HG03575 (cell line): ENCODE data around the gene PRDM15.
"Not testable (repeated sequence)": the region's sequence is repeated elsewhere in the genome, so short reads cannot be mapped to it uniquely, and the experiment has no call there.

Experiments
- ATAC-seq: cut with Tn5 transposase; IDR thresholded peaks from one replicate; pipeline ENCODE4 v1.9.1; 2021; ENCODE audit not compliant: unreplicated experiment, insufficient number of reproducible peaks, low FRiP score; ENCODE audit errors: extremely low read depth

The PRDM15 gene

DNA sequence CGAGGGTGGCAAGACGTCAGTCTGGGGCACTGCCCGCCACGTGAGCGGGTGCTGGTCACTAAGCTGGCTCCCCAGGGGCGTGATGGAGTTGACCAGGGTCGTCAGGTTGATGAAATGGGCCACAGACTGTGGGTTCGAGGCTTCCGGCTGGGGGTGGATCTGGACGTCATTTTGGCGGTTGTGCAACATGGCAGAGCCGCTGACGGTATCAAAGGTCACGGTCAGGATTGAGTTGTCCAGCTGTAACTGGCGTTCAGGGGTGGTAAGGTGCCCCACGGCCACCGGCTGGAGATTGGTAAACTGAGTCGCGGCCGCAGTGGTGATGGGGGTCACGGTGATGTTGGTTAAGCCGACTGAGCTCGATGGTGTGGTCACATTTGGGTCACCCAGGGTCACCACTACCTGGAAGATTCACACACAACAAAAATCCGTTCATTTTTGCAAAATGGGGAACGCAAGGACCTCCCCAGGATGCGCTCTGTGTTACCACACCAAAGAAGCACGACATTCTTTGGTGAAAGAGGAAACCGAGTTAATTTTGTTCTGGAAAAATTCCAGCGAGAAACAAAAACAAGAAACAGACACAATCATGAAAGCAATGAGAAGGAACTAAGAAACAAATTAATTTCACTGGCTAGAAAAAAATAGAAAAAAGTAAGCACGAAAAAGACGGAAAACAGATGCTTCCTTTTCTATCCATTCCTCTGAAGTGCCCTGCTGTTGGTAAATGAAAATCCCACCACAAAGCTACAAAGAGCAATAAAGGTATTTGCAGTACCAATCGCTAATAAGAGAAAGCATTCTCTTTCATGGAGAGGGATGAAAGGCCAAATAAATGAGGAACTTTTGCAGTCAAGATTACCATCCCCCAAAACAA is 77.6 kb downstream of the PRDM15 start:
- no peak for ATAC-seq

DNA sequence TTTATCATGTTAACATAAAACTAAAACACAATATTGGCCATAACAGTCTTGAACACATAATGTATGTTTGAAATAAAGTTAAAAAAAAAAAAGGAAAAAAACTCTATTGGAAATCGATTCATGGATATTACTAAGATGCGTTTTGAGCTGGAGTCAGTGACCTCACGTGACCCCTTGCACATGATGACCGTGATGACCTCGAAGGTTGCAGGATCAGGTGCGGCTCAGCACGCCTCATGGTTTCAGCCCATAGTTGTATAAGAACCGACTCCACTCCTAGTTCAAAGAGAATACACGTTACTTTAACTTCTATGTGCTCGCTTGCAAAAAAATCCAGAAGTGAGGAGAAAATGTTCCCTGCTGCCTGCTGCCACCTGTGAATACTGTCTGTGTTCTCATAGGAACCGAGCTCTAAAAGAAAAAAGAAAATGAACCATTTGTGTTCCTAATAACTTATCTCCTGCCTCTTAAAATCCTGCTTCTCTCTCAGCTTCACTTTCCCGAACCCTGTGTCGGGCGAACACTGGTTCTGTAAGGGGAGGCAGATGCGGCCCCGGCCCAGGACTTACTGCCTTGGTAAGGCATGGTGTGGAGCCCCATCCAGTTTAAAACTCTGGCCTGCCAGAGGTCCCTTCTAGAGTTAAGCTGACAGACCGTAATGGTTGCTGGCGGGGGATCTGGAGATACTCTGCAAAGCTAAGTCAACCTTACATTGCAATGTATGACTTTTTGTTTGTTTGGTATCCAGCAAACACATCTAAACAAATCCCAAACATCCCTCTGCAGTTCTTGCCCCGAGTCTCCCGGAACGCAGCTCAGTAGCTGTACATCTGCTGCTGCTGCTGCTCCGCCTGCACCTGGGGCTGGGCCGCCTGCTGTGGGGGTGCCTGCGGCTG is 78.5 kb downstream of the PRDM15 start:
- no peak for ATAC-seq

DNA sequence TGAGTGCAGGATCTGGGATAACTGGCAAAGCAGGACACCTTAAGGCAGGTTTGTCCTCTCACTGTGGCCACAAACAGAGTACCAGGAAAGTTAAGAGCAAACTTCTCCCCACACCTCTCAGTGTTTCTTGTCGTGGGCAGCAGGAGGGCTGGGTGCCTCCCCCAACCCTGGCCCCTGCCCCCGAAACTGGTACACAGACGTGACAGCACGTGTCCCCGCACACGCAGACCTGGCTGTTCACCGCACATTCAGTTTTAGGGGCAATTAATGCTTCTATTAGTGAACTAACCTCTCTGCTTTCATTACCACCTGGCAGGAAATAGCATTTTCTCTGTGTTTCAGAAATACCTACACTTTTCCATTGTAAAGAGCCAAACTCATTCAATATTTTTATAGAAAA is 79.4 kb downstream of the PRDM15 start:
- ATAC-seq, result no peak

DNA sequence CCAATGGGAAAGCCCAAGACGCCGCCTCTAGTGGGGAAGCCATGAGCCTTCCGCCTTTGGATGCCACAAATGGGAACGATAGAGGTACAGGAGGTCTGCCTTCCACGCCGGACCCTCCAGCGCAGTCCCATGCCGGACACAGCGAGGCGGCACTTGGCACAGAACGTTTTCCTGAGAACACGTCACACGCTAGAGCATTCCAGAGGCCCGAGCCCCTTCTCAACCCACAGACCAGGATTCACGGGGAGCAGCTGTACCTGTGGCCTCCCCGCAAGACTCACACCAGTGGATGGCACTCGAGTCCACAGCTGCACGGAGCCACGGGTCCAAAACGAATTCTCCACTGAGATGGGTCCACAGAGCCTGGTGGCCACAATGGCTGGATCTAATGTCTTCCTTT is 80.8 kb downstream of the PRDM15 start:
- ATAC-seq, result no peak

DNA sequence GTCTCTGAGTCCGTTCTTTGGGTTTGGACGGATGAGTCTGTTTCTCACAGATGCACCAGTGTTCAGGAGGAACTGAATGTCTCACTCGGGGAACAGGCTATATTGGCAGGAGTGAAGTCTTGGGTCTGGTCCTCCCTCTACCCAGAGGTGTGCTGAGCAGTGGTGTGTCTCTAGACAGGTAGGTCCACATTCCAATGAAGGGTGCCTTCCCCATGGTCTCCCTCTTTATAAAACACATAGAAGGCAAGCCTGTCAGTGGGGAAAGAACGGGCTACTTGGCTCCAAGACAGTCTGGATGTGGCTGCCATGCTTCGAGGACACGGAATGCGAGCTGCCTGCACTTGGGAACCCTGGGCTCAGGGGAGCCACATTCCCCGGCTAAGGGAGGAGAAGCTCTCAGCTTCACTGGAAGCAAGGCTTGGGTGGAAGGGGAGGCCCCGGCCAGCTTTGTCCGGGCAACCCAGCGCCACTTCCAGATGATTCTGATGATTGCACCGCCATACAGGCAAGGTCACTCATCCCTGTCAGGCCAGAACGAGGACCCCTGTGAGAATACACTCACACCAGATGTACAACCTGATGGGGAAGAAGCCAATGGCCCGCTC is 82.6 kb downstream of the PRDM15 start:
- no peak for ATAC-seq

DNA sequence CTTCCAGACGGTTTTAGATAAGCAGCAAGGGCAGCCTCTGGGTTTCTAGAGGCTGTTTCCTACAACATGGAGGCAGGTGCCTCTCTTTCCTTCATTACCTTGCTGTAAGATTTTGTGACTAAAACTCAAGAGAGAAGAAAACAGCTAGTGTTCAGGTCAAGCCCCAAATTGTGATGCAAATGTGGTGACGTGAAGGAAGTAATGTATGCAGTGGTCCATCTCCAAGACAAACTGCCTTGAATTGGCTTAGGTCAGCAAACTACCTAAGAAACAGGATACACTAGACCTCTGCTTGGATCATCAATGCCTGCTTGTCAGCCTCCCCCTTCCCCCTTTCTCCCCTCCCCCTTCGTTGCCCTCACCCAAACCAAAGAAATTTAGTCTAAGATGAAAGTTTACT is 83.4 kb downstream of the PRDM15 start:
- no peak for ATAC-seq

DNA sequence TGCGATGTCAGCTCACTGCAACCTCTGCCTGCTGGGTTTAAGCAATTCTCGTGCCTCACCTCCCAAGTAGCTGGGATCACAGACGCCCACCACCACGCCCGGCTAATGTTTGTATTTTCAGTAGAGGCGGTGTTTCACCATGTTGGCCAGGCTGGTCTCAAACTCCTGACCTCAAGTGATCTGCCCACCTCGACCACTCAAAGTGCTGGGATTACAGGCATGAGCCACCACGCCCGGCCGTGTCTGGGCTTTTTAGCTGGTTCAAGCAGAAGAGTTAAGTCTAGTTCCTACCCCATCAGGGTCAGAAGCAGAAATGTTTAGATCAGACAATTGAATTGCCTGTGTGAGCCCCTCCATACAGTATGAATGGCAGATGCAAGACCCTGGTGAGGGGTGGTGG is 84.5 kb downstream of the PRDM15 start:
- no peak for ATAC-seq

DNA sequence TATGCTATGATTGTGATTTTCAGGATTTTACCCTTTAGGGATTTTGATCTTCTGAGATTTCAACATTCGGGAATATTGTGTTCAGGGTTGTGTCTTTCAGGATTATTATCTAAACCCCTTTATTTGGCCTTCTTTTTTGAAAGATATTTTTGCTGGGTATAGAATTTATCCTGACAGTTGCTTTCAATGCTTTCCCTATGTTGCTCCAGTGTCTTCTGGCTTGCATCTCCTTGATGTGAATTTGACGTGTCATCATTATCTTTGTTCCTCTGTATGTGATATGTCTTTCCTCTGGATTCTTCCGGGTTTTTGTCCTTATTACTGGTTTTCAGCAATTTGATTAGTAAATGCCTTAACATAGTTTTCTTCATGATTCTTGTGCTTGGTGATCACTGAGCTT is 86.4 kb downstream of the PRDM15 start:
- ATAC-seq, result no peak

DNA sequence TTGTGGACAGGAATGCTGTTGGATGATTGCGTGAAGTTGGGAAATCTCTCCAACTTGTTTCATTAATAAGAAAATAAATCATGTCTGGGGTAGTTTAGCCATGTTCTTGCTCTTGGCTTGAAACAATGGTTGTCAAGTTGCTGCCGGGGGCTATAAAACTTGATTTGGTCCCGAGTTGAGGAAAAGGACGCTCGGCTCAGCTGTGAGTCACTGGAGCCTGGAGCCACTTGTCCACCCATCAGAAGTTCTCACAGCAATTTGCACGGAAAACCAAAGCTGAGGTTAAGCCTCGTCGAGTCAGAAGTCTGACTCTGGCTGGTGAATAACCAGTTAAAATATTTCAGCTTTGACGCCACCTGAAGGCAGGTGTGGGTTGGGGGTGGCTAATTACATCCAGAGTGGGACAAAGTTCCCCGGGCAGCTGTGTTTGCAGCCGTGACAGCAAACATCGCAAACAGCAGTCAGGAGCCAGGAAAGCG is 92.6 kb downstream of the PRDM15 start:
- no peak for ATAC-seq

DNA sequence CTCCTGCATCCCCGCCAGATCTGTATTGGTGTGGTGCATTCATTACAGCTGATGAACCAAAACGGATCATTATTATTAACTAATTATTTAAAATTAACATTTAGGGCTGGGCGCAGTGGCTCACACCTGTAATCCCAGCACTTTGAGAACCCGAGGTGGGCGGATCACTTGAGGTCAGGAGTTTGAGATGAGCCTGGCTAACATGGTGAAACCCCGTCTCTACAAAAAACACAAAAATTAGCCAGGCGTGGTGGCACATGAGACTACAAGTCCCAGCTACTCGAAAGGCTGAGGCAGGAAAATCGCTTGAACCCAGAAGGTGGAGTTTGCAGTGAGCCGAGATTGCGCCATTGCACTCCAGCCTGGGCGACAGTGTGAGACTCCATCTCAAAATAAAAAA is 93.9 kb downstream of the PRDM15 start:
- not testable (repeated sequence) for ATAC-seq

DNA sequence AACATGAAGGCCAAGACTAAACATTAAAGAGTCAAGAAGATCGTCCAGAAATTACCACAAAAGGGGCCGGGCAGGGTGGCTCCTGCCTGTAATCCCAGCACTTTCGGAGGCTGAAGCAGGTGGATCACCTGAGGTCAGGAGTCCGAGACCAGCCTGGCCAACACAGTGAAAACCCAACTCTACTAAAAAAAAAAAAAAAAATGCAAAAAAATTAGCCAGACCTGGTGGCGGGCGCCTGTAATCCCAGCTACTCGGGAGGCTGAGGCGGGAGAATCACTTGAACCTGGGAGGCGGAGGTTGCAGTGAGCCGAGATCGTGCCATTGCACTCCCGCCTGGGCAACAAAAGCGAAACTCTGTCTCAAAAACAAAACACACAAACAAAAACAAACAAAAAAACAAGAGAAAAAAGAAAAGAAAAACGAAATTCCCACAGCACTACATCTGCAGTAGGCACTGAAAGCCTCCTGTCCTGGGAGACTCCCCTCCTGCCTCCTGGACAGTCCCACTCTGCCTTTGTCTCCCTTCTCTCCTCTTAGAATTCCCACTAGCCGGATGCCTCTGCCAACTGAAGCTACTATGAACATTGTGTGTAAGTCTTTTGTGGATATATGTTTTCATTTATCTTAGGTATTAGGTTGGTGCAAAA is 94.6 kb downstream of the PRDM15 start:
- ATAC-seq, result no peak

DNA sequence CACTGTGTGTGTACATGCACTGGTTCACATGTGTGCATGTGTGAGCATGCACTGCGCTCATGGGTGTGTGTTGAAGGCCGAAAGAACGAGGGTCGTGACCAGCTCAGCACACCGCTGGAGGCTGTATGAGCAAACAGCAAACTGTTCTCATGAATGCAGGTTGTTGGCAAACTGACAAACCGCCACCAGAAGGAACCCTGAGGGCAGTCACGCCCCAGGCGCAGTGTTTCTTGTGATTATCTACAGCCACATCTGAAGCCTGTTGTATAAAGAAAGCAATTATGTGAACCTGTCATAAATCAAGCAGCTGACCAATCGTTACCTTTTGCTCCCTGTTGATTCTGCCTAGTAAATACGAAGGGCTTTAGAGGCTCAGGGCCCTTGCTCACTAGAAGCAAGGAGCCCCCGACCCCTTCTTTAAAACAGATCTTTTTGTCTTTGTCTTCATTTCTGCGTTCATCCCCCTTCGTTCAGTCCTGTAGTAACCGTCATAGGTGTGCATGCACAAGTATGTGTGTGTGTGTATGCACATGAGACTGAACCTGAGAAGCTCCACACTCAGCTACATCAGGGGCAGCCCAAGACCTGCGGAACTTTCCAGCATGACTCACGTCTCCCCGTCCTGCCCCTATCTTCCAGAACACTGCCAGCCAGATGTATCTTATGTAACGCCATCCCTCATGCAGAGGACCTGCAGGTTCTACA is 95.5 kb downstream of the PRDM15 start:
- no peak for ATAC-seq

DNA sequence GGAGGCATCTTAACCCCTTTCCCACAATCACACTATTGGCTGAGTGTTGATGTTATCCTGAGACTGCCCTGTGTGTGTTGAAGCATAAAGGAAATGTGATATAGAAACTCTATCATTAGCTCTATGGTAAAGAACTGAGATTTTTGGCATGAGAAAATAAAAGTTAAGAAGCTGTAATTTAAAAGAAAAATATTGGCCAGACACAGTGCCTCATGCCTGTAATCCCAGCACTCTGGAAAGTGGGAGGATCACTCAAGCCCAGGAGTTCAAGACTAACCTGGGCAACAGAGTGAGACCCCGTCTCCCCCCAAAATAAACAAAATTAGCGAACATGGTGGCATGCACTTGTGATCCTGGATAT is 98.1 kb downstream of the PRDM15 start:
- no peak for ATAC-seq

DNA sequence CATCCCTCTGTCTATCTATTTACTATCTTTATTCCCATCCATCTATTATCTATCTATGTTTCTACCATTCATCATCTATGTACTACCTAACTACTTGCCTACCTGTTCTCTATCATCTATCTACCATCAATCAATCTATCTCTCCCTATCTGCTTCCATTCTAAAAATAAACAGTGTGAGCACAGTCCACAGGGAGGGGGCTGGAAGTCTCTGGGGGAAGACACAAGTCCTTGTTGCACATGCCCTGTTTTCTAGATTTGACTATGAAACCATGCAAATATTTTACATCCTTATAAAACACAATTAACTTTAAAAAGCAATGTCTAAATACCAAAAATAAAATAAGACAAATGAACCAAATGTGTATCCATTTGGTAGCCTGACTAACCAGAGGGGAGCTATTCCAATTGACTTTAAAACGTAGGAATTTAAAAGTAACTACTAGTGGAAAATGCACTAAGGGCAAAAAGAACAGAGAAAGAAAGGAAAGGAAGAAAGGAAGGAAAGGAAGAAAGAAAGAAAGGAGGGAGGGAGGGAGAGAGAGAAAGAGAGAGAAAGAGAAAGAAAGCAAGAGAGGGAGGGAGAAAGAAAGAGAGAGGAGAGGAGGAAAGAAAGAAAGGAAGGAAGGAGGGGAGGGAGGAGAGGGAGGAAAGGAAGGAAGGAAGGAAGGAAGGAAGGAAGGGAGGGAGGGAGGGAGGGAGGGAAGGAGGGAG is 98.7 kb downstream of the PRDM15 start:
- no peak for ATAC-seq

DNA sequence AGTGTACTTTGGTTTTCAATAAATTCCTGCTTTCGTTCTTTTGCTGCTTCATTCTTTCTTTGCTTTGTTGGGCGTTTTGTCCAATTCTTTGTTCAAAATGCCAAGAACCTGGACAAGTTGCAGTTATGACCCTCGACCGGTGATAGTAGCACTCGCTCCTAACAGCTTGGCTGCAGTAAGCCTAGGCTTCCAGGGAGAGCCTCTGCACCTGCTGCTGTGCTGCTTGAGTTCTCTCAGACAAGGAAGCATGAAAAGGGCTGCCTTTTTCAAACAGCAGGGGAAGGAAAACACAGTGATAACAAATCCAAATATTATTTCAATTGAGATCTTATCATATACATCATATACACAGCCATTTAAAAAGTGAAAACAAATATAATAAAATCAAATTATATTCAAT is 99.5 kb downstream of the PRDM15 start:
- ATAC-seq, result no peak

DNA sequence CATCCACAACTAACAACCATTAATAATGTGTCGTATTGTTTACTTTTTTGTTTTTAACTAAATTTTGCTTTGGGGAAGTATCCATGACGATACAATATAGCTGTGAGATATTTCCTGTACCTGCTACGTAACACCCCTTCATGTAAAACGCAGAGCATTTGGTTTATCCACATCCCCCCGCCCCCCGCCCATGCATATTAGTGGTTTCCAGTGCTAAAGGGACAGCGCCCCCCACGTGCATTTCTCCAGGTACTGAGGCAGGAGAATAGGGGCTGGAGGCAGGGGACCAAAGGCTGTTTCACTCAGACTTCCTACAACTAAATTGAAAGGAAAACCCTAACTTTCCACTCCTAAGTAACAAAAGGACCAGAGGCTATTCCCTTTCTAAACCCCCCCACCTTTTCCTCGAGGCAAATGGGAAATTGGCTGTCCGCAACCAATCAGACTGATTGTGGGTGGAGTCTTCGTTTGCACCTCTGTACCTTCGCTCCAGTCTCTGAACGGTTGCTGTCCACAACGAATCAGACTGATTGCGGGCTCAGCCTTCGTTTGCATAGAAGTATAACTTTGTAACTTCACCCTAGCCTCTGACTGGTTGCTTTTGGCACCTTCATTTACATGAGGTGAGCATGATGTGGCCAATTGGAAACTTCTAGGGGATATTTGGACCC is 100.1 kb downstream of the PRDM15 start:
- no peak for ATAC-seq

DNA sequence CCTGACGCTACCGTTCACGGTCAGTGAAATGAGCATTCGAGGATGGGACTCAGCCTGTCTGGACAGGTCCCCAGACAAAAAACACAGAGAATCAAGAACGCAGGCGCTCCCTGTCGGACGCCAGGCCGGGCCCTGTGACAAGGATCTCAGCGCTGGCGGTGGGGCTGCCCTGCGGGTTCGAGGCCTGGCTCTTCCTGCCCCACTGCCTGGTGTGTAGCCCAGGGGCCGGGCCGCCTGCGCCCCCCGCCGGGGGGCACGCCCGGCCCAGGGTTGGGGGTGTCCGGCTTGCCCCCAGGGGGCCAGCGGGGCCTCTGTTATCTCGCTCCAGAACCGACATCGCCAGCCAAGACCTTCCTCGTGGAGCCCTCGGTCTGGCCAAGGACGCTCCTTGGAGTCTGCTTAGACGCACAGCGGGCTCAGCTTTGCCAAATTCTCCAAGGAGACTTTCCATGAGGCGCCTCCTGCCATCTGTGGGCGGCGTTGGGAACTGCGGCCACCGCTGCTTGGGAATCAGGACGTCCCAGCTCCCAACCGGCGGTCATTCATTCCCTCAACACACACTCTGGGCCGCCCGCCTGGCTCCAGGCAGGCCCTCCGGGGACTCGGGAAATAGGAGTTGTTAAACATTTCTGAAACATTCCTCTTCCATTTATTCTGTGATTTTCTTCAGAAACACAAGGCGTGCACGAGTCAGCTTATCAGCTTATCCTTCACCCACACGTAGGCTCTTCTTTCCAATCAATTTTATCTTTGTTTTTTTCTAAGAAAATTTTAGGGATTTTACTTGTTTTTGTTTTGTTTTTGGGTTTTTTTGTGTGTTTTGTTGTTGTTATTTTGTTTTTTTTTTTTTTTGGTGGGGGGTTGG is 101.0 kb downstream of the PRDM15 start:
- ATAC-seq, result no peak
